NCI-H2029 (cell line): ENCODE measurements around the gene OLFML2A.
"Not testable (repeated sequence)": the region's sequence is repeated elsewhere in the genome, so short reads cannot be mapped to it uniquely, and the experiment has no call there.

Experiments
- DNase-seq: peaks from one replicate; lab custom pipeline; 2025; lab: John Stamatoyannopoulos, UW

OLFML2A gene

GRCh38 chr9:124776954-124777648 is at the start of gene OLFML2A:
TSS of gene OLFML2A (plus strand) at chr9:124777133. CDS start at chr9:124777271, 138 bp downstream.
- no peak for DNase-seq

GRCh38 chr9:124730772-124731171 is 46.2 kb upstream of the OLFML2A start:
- no peak for DNase-seq

GRCh38 chr9:124733964-124734740 is 42.8 kb upstream of the OLFML2A start:
- peak; percentile 68 for DNase-seq

GRCh38 chr9:124734741-124735083 is 42.2 kb upstream of the OLFML2A start:
- DNase-seq = not testable (repeated sequence)

- no peak for DNase-seq
Measured at GRCh38 chr9:124735121-124735520, 41.8 kb upstream of the OLFML2A start.

- DNase-seq = not testable (repeated sequence)
Measured at GRCh38 chr9:124738075-124738474, 38.9 kb upstream of the OLFML2A start.

GRCh38 chr9:124739360-124739759 is 37.6 kb upstream of the OLFML2A start:
- DNase-seq = no peak

- DNase-seq = no peak
Measured at GRCh38 chr9:124741149-124741548, 35.8 kb upstream of the OLFML2A start.

- no peak for DNase-seq
Measured at GRCh38 chr9:124741662-124742061, 35.3 kb upstream of the OLFML2A start.

GRCh38 chr9:124742940-124743339 is 34.0 kb upstream of the OLFML2A start:
- no peak for DNase-seq

- DNase-seq = no peak
Measured at GRCh38 chr9:124743686-124744348, 33.1 kb upstream of the OLFML2A start.

- DNase-seq = no peak
Measured at GRCh38 chr9:124747065-124747464, 29.9 kb upstream of the OLFML2A start.

- no peak for DNase-seq
Measured at GRCh38 chr9:124749284-124749683, 27.6 kb upstream of the OLFML2A start.

GRCh38 chr9:124749781-124750180 is 27.2 kb upstream of the OLFML2A start:
- DNase-seq = no peak

GRCh38 chr9:124752967-124753366 is 24.0 kb upstream of the OLFML2A start:
- no peak for DNase-seq

- DNase-seq = no peak
Measured at GRCh38 chr9:124754289-124754688, 22.6 kb upstream of the OLFML2A start.

GRCh38 chr9:124755061-124755460 is 21.9 kb upstream of the OLFML2A start:
- DNase-seq = no peak

GRCh38 chr9:124756011-124756410 is 20.9 kb upstream of the OLFML2A start:
- no peak for DNase-seq

GRCh38 chr9:124757616-124758015 is 19.3 kb upstream of the OLFML2A start:
- DNase-seq = no peak

GRCh38 chr9:124758061-124758460 is 18.9 kb upstream of the OLFML2A start:
- no peak for DNase-seq

GRCh38 chr9:124758691-124759090 is 18.2 kb upstream of the OLFML2A start:
- no peak for DNase-seq

GRCh38 chr9:124759327-124759726 is 17.6 kb upstream of the OLFML2A start:
- no peak for DNase-seq

- DNase-seq = no peak
Measured at GRCh38 chr9:124760719-124761118, 16.2 kb upstream of the OLFML2A start.
